ENCODE results near the gene LIPT2.

Gene LIPT2

GRCh38 chr11:74442636-74443035, 50.9 kb downstream of the LIPT2 start:
- no peak overlapping the region for H3K27ac Mint-ChIP-seq
- no peak overlapping the region for H3K4me3 Mint-ChIP-seq
- H3K9me3 Mint-ChIP-seq, result no peaks in the 10 kb centered on the region
- no peaks in the 10 kb centered on the region for H3K27me3 Mint-ChIP-seq
- H3K36me3 Mint-ChIP-seq (ENCODE audit: low read depth), result no peaks in the 10 kb centered on the region
- no peaks in the 10 kb centered on the region for H3K4me1 Mint-ChIP-seq (ENCODE audit: low read depth)

All from stimulated activated naive CD8-positive, alpha-beta T cell treated with anti-CD3 and anti-CD28 coated beads, Interleukin-15, Interleukin-2, amounts not matched to agents 100 ng/mL and 50 ng/mL, for 24 hours (primary cell).